ENCODE data around the gene PTPRN2. TPM values are rescaled to one million over a fixed set of nuclear protein-coding genes. Genes with fewer than 3 reads are reported as not detected.

PTPRN2 gene
- total RNA-seq, 1 donor from 2014 or later: 32.2 TPM

- Mint-ChIP-seq H3K9me3 (no peaks in the 10 kb centered on the region), H3K27me3 (ENCODE audit: low read depth) (peaks cover 27% of the 10 kb centered on the region)
Measured at GRCh38 chr7:158366916-158367633, 220.5 kb downstream of the PTPRN2 start.

GRCh38 chr7:158366346-158366745, 221.3 kb downstream of the PTPRN2 start:
- DNase-seq (ENCODE audit: low read depth, low spot score): no peak
- H3K27ac Mint-ChIP-seq (ENCODE audit: unreplicated experiment): no peak overlapping the region
- H3K4me1 Mint-ChIP-seq: peaks cover 7% of the 10 kb centered on the region
- no peak overlapping the region for H3K4me3 Mint-ChIP-seq
- no peaks in the 10 kb centered on the region for H3K9me3 Mint-ChIP-seq
- H3K36me3 Mint-ChIP-seq (ENCODE audit: low read depth): no peaks in the 10 kb centered on the region
- peaks cover 32% of the 10 kb centered on the region for H3K27me3 Mint-ChIP-seq (ENCODE audit: low read depth)
- no peak for TF ChIP-seq CTCF (conservative IDR thresholded peaks at IDR 0.05)

More at GRCh38 chr7:158366916-158367633, 220.5 kb downstream of the PTPRN2 start:
- Mint-ChIP-seq H3K36me3 (ENCODE audit: low read depth) (no peaks in the 10 kb centered on the region), H3K4me3 (no peak overlapping the region), H3K27ac (ENCODE audit: unreplicated experiment) (no peak overlapping the region), H3K4me1 (peaks cover 7% of the 10 kb centered on the region)
- DNase-seq (ENCODE audit: low read depth, low spot score): no peak
- TF ChIP-seq CTCF (conservative IDR thresholded peaks at IDR 0.05): no peak

- Mint-ChIP-seq H3K4me3 (no peak overlapping the region), H3K4me1 (peaks cover 7% of the 10 kb centered on the region), H3K9me3 (no peaks in the 10 kb centered on the region), H3K36me3 (ENCODE audit: low read depth) (no peaks in the 10 kb centered on the region), H3K27ac (ENCODE audit: unreplicated experiment) (no peak overlapping the region), H3K27me3 (ENCODE audit: low read depth) (peaks cover 34% of the 10 kb centered on the region)
- no peak for TF ChIP-seq CTCF (conservative IDR thresholded peaks at IDR 0.05)
- no peak for DNase-seq (ENCODE audit: low read depth, low spot score)
Measured at GRCh38 chr7:158365267-158365666, 222.4 kb downstream of the PTPRN2 start.

GRCh38 chr7:158364451-158364850, 223.2 kb downstream of the PTPRN2 start:
- peaks cover 7% of the 10 kb centered on the region for H3K4me1 Mint-ChIP-seq
- H3K27ac Mint-ChIP-seq (ENCODE audit: unreplicated experiment): no peak overlapping the region
- no peaks in the 10 kb centered on the region for H3K9me3 Mint-ChIP-seq

More at GRCh38 chr7:158364451-158364850, 223.2 kb downstream of the PTPRN2 start:
- no peak for TF ChIP-seq CTCF (conservative IDR thresholded peaks at IDR 0.05)
- peaks cover 34% of the 10 kb centered on the region for H3K27me3 Mint-ChIP-seq (ENCODE audit: low read depth)
- DNase-seq (ENCODE audit: low read depth, low spot score): no peak
- H3K36me3 Mint-ChIP-seq (ENCODE audit: low read depth): no peaks in the 10 kb centered on the region
- H3K4me3 Mint-ChIP-seq: no peak overlapping the region
